HG03135 (cell line): Measurements from ENCODE around the gene PRKAG2.
"Not testable (repeated sequence)": the region's sequence is repeated elsewhere in the genome, so short reads cannot be mapped to it uniquely, and the experiment has no call there.

Source experiments
- ATAC-seq: cut with Tn5 transposase; IDR thresholded peaks from one replicate; pipeline ENCODE4 v1.9.1; 2021; ENCODE audit warnings: mild to moderate bottlenecking, moderate library complexity; ENCODE audit not compliant: unreplicated experiment

The PRKAG2 gene

DNA sequence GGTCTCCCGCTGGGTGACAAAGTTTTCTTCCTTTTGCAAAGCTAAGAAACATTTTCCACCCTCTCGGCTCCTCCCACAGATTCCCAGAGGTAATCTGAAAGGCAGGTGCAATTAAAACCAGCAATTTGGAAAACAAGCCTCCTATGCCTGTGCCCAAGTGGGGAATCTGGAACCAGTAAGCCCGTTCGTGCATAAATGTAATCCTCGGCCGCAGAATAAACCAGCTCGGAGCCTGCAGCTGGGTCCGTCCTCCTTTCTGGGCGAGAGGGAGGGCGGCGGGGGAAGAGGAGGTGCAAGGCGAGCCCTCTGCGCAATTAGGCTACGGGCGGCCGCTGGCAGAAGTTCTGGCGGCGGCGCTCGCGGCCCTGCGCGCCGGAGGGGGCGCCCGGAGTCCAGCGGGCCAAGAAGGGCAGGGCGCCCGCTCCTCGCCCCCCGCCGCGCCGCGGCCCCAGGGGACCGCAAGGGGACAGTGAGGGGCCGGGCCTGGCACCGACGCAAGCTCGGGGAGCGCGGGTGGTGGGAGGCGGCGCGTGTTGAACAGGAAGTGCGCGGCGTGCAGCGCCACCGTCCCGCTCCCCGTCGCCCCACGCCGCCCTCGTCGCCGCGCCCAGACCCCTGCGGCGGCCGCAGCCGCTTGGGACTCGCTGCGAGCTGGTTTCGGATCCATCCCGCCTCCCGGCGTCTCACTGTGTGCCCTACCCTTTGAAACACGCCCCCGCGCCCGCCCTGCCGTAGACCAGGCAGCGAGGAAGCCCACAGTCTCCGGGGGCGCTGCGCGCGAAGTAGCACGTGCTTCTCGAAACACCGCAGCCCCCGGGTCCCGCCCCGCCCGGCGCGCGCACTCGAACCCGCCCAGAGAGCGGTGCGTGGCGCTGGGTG lies at the start of gene PRKAG2:
TSS of gene PRKAG2 (minus strand) at position 217 of the 879 bp plus-strand sequence. CDS start 495 bp downstream, outside the sequence.
- peak; percentile 56 for ATAC-seq

DNA sequence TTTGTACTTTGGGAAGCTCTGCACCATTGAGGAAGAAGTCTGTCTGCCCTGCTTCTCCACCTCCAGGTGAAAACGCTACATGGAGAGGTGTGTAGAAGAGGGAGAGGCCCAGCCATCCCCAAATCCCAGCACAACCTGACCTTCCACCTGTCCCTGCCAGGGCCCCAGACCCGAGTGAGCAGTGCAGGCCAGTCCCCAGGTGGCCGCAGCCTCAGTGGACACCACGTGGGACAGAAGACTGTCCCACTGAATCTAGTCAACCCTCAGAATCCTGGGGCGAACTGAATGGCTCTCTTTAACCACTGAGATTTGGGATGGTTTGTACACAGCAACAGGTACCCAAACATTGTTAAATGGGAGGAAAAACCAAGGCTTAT lies 49.4 kb upstream of the PRKAG2 start:
- no peak for ATAC-seq

DNA sequence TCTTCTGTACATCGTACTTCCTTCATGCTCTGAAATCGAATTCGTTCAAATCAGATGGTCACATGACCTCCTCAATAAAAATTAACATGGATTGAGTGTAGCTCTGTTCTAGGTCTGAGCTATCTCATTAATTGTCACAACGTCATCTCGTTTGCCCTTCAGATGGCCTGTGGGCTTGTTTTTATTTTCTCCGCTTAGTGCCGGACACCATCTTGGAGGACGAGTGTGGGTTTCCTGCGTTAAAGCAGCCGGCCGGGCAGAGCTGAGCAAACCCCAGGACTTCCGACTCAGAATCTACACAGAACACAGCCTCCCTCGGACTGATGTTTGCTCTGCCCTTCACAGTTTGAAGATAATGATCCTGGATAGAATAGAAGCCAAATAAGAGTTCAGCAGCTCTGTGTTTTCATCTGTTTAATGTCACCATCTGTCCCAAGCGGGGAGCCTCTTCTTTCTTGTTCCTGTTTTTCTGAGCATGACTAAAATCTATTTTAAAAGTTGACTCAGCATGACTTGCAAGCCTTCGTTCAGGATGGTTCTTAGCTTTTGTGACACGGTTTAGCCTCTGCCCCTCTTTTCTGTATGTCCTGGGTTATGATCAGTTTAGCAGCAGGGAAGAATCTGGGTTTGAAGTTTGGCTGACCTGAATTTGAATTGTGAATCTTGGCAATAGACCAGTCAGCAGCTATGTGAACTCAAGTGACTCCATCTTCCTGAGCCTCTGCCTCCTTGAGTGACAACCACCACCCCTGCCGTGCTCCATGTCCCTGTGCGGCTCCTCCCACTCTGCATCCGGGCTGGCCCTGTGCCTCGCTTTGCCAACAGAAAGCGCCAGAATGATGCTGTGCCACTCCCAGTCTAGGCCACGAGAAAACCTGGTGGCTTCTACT lies 48.8 kb upstream of the PRKAG2 start:
- ATAC-seq: no peak

DNA sequence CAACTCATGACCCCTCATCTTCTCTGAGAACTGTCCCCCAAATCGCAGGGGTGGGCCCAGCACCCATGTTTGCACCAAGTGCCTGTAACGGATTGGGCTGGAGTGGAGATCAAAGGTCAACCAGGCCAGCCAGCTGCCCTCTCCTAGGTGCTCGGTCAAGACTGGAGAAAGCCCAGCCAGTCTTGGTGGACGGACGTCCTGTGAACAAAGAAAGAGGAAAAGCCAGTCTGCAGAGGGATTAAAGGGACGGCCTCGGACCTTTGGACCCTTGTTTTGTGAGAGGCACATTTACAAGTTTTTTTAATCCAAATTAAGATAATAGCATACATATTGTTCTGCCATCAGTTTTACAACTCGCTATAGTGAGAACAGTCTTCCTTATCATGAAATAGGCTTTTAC lies 47.6 kb upstream of the PRKAG2 start:
- ATAC-seq: no peak

DNA sequence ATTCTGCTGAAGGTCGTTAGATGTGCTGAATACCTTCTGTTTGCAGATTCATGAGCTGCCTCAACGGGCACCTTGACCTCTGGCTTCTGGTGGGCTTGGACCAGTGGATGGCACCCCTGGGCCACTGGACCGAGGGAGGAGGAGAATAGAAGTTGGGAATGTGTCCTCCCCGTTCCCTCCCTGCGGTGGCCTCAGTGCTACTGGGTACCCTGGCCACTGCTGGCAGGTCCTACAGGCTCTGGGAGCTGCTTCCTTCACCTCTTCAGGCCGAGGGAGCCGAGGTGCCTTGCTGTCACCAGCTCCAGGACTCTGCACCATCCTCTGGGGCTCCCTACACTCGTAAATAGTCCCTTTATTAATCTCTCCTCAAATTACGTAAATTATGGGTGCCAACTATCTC lies 47.1 kb upstream of the PRKAG2 start:
- no peak for ATAC-seq

DNA sequence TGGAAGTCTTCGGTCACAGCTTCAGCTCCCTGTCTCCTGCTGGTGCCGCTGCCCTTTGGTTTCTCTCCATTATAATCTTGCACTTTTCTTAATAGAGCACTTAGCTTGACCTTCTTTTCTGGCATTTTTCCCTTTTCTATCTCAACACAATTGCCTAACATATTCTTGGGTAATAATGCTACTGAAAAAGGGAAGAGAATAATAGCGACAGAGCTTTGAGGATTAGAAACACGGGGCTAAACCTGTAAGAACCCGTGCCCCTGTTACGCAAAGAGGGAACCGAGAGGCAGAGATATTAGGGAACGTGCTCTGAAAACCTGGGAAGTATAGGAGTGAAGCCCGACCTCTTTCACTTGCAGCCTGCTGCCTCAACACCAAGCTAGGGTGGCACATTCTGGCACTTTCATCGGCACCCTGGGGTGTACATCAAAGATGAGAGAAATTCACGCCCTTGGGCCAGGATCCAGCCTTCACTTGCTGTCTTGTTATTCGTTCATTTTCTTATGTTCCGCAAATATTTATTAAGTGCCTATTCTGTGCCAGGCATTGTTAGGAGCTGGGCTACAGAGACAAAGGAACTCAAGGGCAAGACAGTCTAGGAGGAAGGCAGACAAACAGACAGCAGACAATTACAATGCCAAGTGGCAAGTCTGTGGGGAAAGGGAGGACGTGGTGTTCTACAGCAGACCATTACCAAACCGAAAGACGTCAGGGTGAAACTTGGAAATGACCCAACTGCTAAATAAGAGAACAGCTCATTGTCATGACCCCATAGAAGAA lies 46.4 kb upstream of the PRKAG2 start:
- no peak for ATAC-seq

DNA sequence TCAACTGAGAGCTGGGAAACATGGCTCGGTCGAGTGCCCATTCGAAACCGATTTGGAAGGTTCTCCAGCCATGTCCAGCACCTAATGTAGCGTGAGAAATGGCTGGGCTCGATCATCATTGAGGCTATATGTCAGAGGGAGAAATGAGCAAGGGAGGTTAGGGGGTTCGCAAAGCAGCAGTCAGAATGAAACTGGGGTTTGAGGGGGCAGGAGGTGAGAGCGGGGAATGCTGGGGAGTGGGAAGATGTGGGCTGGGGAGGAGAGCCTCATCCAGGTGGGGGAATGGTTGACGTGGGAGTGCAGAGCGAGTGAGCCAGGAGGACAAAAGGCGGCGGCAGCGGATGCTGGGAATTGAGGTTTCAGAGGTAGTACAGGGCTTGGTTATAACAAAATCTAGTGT lies 44.5 kb upstream of the PRKAG2 start:
- ATAC-seq: no peak

DNA sequence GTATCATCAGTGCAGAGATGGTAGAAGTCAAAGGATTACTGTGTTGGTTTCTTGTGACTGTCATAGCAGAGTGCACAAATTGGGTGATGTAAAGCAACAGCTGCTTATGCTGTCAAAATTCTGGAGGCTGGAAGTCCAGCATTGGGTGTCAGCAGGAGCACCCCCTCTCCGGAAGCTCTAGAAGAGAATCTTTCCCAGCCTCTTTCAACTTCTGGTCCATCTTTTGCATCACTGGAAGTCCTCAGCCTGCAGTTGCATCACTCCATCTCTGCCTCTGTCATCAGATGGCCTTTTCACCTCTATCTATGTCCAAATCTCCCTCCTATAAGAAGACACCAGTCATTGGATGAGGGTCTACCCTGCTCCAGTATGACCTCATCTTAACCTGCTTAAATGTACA lies 43.6 kb upstream of the PRKAG2 start:
- ATAC-seq: no peak

DNA sequence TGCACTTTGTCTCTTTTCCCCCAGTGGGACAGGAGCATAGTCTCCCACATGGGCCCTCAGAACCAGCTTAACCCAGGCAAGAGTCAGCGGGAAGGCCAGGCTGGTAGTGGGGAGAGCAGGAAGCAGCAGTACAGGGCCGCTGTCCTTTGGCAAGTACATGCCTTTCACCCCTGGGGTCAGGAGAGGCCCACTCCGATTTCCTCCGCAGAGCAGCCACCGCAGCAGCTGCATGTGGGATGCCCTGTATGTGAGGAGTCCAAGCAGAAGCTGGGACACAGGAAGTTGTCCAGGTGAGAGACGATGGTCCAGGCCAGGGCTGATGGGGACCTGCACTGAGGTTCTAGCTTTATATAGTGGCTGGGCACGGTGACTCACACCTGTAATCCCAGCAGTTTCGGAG lies 42.7 kb upstream of the PRKAG2 start:
- no peak for ATAC-seq

DNA sequence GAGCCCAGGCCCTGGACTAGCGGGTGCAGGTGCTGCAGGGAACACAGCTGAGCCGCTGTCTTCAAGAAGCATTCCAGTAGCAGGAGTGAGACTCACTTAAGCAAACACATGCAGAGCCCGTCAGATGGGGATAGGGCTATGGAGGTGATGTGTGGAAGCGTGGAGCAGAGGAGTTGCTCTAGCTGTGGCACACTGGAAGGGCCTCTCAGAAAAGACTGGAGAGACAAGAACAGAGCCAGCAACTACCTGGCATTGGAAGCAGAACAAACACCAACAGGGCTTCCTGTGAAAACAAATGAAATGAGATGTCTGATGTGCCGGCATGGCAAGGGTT lies 41.6 kb upstream of the PRKAG2 start:
- no peak for ATAC-seq

DNA sequence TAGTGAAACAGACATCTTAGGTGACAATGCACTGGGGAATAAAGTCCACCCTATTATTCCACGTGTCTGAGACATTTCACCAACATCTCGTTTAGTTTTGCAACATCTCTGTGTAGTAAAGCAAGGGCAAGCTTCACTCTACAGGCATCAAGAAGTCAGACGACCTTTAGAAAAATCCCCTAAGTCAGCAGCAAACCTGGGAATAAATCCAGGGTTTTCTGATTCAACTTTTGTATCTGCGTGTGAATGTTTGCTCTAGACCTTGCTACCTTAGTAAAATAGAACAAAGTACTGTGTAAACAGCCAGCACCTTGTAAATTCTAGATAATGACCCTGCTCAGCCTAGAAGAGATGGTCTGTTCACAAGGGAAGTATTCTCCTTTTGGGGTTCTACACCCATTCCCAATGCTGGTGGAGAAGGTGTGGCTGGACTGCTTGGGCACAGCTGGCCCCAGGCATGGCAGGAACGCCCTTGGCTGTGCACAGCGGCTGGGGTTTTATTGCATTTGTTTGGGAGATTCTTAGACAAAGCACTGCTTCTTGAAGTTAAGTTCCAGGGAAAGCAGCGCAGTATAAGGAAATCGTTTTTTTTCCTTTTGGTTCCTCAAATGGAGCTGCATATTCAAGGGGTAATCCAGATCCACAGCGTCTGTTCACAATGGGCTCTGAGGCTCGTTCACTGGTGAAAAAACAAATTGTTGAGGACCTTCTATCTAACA lies 41.0 kb upstream of the PRKAG2 start:
- no peak for ATAC-seq

DNA sequence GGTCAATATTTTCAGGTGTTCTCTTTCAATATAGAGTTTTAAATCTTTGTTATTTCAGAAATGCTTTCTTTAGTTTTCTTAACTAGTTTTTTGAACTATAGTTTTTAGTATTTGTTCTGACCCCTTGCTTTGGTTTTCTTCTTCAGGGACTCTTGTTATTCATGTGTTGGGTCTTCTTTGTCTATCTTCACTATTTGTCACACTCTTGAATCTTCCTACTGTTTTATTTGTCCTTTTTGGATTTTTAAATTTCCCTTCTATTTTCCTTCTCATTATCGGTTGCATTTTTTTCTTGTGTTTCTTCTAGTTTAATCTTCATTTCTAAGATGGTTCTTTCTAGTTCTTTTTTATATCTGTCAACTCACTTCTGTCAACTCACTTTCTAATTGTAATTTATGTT lies 37.1 kb upstream of the PRKAG2 start:
- ATAC-seq: no peak

DNA sequence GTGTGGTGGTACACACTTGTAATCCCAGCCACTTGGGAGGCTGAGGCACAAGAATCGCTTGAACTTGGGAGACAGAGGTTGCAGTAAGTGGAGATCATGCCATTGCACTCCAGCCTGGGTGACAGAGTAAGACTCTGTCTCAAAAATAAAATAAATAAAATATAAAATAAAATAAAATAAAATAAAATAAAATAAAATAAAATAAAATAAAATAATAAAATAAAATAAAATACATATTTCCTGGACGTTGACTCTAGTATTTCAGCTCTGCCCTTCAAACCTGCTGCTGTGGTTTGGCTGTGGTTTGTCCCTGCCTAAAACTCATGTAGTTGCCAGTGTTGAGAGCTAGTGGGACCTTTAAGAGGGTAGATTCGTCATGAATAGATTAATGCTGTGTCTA lies 33.7 kb upstream of the PRKAG2 start:
- ATAC-seq: not testable (repeated sequence)

DNA sequence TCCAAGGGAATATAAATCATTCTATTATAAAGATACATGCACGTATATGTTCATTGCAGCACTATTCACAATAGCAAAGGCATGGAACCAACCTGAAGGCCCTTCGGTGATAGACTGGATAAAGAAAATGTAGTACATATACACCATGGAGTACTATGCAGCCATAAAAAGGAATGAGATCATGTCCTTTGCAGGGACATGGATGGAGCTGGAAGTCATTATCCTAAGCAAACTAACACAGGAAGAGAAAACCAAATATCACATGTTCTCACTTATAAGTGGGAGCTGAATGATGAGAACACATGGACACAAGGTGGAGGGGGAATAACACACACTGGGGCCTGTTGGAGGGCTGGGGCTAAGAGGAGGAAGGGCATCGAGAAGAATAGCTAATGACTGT lies 30.2 kb upstream of the PRKAG2 start:
- not testable (repeated sequence) for ATAC-seq

DNA sequence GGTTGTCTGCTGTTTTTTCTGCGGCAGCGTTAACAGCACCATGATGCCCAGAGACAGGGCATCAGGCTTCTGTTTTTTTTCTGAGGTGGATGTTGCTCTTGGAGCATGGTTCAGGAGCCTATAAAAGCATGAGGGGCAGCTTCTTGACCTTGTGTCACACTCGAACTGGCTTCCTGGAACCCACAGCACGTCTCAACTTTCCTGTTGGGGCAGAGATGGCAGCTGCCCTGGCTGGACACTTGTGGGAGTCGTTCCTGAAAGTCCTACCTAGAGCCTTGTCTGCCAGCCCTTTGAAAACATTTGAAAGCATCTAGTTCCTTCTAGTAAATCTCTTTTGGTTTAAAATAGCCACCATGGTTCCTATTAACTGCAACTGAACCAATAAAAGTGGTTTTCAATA lies 28.9 kb upstream of the PRKAG2 start:
- no peak for ATAC-seq

DNA sequence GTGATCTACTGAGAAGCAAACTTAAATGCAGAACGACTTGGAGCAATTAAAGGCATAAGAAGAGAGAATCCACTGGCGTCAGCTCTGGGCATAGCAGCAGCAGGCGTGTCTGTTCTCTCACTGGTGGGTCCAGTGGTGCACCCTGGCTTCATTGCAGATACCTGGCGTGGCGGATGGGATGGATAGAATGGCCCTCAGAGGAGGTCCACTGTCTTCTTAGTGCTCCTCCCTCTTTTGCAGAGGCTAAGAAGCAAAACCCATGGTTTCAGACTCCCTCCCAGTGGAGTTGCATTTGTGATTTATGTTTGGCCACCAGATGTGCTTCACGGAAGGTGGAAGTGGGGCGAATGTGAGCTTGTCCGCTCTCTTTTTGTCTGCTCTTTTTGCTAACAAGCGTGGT lies 28.4 kb upstream of the PRKAG2 start:
- no peak for ATAC-seq

DNA sequence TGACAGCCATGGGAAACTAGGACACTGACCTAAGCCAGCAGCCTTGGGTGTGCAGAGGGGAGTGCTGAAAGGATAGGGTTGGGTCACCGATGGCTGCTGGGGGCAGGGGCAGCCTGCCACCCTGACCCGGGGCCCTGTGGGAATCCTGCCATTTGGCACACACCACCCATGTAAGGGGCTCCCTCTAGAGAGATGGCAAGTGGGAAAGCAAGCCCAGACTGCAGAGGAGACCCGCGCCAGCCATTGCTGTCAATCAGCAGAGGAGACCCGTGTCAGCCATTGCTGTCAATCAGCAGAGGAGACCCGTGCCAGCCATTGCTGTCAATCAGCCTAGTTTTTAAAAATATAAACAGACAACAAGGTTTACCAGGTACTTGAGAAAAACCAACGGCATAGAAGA lies 27.4 kb upstream of the PRKAG2 start:
- ATAC-seq: no peak

DNA sequence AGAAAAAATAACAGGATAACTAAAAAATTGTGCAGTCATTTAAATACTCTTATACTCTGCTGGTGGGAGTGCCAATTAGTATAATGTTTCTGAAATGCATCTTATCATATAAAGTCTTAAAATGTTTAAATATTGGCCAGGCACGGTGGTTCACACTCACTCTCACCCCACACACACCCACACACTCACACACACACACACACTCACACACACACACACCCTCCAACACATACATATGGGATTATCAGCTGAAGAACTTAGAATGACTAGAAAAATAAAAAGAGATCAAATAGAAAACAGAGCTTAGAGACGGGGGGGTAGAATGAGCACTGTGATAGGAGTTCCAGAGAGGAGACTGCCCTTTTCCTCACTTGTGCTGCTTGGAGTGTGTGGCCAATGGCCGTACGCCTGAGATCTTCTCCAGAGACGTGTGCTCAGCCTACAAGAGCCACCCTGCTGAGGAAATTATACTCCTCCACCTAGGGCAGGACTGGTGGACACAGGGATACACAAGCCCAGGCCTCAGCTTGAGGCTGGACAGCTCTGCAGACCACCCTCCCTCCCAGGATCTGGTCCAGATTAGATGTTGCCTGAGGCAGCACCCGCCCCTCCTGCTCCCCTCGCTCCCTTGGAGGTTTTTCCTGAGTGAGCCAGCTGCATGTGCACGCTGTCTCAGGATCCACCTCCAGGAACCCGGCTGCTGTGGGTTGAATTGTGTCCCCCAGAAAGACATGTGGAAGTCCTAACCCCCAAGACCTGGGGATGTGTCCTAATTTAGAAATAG lies 26.5 kb upstream of the PRKAG2 start:
- no peak for ATAC-seq

DNA sequence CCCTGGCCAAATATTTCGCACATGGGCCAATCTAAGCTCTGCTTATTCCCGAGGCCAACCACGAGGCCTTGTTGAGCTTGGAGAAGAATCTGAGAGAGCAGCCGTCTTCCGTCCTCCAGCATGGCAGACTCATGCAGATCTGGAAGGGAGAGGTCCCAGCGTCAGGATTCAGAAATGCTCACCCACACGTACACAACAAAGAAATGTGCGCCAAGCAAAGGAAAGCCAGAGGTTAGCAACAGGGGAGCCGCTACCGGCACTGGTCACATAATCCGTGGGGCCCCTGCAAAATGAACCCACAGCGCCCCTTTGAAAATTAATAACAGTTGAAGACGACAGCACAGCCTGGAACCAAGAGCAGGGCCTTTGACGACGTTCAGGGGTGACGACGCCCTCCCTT lies 25.4 kb upstream of the PRKAG2 start:
- ATAC-seq: no peak

DNA sequence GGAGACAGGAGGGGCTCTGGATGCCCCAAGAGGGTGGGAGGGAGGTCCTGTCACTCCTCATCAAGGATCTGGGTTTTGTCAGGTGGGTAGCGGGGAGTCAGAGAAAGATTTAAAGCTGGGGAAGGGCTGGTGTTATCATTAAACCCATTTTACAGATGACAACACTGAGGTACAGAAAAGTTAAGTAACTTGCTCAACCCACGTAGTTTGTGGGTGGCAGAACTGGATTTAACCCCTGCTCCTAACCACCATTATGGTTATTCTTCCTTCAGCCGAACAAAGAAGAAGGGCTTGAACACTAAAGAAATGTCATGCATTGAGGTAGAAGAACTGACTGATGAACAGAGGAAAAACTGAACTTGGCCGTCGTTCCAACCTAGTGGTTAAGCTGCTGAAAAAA lies 24.9 kb upstream of the PRKAG2 start:
- ATAC-seq: no peak
